ENCODE data around the gene CELF1.

The CELF1 gene

GRCh38 chr11:47552566-47553405 lies at the start of gene CELF1:
TSS of gene CELF1 (minus strand) at chr11:47553132. CDS start at chr11:47499523, 53,609 bp downstream.
- peak; percentile 87 to 91 for DNase-seq

DNA sequence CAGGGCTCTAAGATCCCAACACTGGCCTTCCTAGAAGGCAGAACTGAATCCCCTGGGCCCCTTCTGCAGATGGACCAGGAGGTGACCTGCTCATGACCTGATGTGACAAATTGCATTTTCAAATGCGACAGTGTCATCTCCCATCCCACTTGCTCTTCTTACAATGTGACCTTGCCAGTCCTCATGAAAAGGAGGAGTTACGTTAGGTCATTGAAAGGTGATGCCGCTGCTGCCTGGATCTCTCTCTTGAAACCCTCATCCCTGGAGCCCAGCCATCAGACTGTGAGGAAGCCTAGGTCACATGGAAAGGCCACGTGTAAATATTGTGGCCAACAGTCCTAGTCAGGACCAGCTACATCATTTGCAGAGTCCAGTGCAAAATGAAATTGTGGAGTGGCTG lies 47.0 kb upstream of the CELF1 start:
- DNase-seq: no peak

DNA sequence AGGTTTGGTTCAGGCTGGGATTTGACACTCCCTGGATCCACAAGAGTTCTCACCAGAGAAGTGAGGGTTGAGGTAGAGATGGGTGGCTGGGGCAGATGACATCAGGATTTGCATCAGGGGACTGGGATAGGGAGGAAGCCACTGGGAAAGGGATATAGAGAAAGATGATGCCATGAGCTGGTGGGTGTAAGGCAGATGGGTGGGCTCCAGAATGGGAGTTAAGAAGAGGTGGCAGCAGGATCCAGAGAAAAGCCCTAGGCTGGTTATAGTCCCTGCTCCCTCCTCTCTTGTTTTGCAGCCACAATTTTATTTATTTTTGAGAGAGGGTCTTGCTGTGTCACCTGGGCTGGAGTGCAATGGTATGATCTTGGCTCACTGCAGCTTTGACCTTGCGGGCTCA lies 43.0 kb upstream of the CELF1 start:
- no peak for DNase-seq

DNA sequence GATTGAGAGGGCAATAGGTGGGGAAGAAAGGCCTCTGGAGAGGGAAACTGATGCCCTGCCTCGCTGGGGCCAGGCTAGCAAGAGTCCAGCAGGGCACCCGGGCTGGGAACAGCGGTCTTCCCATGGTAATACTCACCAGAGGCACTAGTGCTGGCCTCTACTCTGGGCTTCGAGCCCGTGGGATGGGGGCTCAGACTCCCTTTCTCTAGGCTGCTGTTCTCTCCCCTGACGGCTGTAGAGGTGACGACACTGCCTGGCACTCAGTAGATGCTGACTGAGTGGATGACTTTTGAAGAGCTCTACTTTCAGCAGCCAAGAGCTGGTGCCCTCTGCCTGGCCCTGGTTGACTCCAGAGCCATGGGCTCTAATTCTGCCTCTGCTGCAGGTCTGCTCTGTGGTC lies 42.1 kb upstream of the CELF1 start:
- DNase-seq: no peak

- no peak for DNase-seq
Measured at GRCh38 chr11:47593934-47594855, 41.3 kb upstream of the CELF1 start, which contains the start of gene C1QTNF4. TSS of gene C1QTNF4 (minus strand) at chr11:47594411. CDS start at chr11:47590810, 3,601 bp downstream.

DNA sequence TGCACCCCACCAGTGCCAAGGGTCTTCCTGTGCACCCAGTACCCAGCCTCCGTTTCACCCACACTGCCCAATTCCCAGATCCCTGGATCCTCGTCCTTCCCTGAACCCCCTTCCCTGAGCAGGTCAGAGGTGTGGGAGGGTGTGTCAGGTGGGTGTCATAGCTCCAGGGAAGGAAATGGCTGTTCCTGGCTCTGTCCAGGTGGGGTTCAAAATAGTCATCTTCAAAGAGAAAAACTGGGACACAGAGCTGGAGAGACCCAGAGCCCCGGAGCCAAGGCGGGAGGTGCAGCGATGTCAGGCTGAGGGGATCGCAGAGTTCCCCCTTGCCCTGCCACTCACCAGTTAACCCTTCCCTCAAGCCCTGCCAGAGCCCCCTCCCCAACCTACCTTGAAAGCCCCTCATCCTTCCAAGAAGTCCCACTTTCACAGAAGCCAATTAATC lies 40.6 kb upstream of the CELF1 start:
- no peak for DNase-seq

DNA sequence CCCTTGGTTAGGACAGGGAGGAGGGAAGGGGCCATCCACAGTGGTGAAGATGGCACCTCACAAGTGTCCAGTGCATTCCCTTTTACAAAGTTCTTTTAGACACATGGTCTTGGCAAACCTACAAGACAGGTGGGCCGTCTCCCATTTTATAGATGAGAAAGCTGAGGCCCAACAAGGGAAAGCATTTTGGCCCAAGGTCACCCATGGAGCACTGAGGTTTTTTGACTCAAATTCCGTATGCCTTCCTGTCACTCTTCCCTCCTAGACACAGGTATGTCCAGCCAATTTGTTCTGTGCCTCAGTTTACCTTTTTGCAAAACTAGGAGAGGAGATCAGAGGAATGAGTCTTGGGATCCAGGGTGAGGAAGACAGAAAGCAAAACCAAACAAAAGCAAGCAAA lies 40.0 kb upstream of the CELF1 start:
- no peak for DNase-seq

- DNase-seq: no peak
Measured at GRCh38 chr11:47592251-47592650, 39.3 kb upstream of the CELF1 start.

DNA sequence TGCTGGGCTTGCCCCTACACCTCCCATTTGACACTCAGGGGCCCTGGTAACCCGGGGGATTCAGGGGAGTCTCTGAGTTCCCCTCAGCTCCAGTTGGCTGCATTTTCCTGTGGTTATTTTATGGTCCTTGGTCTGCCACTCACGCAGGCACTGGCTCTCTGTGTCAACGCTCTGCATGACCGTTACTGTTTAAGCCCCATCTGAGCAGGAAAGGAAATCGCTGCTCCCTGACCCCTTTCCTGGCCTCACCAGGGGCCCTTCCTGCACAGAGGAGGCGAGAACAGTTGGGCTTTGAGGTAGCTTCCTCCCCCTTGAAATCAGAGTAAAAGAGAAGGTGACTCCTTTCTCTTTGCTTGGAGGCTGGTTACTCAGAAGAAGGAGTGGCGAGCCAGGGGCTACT lies 38.8 kb upstream of the CELF1 start:
- no peak for DNase-seq

GRCh38 chr11:47589977-47590861 lies 37.3 kb upstream of the CELF1 start:
- no peak for DNase-seq

DNA sequence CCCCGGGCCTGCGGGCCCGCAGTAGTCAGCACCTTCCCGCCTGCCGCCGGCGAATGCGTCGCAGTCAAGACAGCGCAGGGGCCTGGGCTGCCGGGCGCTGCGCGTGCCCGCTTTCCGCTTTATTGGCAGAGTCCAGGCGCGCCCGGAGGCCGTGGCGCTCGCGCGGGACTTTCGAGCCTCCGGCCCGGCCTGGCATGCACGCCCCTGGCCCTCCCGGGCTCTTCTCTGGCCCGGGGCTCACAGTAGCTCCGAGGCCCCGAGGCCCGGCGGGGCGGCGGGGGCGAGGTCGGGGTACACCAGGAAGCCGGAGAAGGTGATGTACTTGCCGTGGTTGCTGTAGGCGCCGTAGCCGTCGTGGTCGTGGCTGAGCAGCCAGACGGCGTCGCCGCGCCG lies 36.6 kb upstream of the CELF1 start:
- DNase-seq: no peak

- DNase-seq: no peak
Measured at GRCh38 chr11:47589118-47589517, 36.2 kb upstream of the CELF1 start.

DNA sequence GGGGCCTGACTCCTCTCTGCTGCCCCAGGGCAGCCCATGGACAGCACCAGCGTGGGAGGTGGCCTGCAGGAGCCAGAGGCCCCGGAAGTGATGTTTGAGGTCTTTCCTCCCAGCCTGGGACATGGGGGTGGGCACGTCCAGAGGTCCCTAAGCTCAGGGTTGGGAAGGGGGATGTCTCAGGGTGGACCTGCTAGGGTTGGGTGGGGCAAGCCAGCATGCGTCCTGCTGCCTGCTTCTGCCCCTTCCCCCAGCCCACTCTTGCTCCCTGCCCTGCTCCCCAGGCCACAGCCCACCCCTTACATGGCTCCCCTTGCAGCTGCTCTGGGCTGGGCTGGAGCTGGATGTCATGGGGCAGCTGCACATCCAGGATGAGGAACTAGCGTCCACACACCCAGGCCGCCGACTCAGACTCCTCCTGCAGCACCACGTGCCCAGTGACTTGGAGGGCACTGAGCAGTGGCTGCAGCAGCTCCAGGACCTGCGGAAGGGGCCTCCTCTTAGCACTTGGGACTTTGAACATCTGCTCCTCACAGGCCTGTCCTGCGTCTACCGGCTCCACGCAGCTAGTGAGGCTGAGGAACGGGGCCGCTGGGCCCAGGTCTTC lies 34.9 kb upstream of the CELF1 start:
- peak in 1 of 2 donors; percentile 55 for DNase-seq

GRCh38 chr11:47587039-47587716 lies 34.2 kb upstream of the CELF1 start:
- no peak for DNase-seq

DNA sequence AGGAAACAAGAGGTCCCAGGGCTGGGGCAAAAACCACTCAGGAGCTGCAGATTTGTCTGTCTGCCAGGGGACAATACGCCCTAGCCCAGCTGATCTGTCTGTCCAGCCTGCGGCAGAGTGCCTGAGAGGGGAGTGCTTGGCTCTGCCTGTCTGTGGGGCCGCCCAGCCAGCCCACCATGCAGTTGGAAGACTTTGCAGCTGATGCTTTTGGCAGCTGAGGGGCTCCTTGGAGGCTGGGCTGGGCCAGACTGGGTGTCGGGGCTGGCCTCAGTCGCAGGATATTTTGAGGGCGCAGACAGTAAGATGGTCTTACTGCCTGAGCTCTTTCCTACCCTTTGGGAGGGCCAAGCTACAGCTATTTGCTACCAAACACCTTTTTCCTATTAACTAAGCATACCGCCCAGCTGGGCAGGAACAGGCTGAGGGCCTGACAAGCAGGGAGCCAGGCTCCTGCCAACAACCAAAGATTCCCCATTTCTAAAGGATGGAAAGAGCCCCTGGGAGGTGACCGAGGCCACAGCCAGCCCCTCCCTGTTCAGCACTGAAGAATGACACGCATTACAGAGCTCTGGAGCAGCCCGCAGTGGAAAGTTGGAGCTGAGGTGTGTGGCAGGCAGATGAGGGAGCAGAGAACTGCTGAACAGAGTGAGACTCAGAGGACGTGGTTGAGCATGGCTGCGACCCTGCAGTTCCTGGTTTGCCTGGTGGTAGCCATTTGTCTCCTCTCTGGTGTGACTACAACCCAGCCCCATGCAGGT lies 33.3 kb upstream of the CELF1 start, which contains the start of gene FAM180B:
FAM180B (plus strand) TSS at position 581 of the 758 bp plus-strand sequence; CDS start at position 672, 91 bp downstream.
- DNase-seq: no peak

GRCh38 chr11:47583844-47584243 lies 30.9 kb upstream of the CELF1 start:
- no peak for DNase-seq

GRCh38 chr11:47578524-47579494 lies 25.9 kb upstream of the CELF1 start, which contains the start of the genes KBTBD4 and NDUFS3:
TSS of gene KBTBD4 (minus strand) at chr11:47578970. CDS start at chr11:47578951, 19 bp downstream.
TSS of gene NDUFS3 (plus strand) at chr11:47579074. CDS start at chr11:47579092, 18 bp downstream.
- peak; percentile 88 for DNase-seq

DNA sequence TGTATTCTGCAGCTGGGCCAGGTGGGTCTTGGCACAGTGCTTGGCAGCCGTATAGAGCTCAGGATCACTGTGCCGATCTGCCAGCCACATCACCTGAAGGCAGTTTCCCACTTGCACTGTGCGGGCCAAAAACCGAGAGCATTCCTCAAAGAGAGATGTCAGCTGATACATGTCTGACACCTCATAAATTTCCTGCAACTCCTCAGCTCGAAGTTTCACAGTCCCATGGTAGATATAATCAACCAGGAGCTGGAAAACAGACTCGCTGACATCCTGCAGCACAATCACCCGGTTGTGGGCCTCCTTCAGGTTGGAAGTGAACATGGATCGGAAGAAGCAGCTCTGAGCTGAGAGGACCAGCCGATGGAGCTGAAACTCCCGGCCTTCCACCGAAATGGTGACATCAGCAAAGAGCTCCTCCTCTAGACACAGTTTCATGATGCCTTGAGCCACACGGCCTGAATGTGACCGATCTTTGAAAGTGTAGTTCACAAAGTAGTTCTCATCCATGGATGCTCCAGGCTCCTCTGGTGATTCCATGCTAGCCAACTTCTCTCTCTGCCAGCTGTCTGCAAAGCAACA lies 24.6 kb upstream of the CELF1 start:
- no peak for DNase-seq

DNA sequence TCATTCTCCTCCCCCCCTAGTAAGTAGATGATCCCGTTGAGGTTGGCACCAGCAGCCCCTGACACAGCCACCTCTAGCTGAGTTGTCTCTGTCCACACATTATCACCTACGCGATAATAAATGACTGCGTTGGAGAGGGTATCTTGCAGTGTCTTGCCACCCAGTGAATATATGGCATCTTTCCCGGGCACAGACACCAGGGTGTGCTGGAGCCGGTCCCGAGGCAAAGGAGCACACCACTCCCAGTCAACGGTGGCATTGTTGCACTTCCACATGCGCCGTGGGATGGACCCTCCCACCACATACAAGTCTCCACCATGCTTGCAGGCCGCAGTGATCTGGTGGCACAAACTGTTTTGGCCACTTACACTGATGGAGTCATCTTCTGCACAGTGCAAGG lies 20.4 kb upstream of the CELF1 start:
- peak in 1 of 2 donors; percentile 48 for DNase-seq

Measured in hippocampal formation (tissue), 2 donors.